ENCODE results near the gene CFP.

GRCh38 chrX:47584714-47585113 is 45.0 kb downstream of the CFP start:
- no peak for TF ChIP-seq CTCF (IDR thresholded peaks at IDR 0.05)
- no peak for TF ChIP-seq POLR2A (IDR thresholded peaks at IDR 0.05)
- no peak for TF ChIP-seq POLR2AphosphoS5 (IDR thresholded peaks at IDR 0.05)

Measured in breast epithelium (tissue), 3 donors.